GM10248 (cell line): Measurements from ENCODE around the gene SLC4A8.
"Not testable (repeated sequence)": the region's sequence is repeated elsewhere in the genome, so short reads cannot be mapped to it uniquely, and the experiment has no call there.

ENCODE experiments used
- CTCF ChIA-PET: fragments of 300-600 bp; sonication (Branson Sonifier 250); formaldehyde crosslinking; extraction: SDS; loops from one replicate; lab custom pipeline; 2021; ENCODE audit warnings: antibody characterized with exemption; lab: Yijun Ruan, JAX
- POLR2A ChIA-PET: fragments of 350-650 bp; sonication (Branson Sonifier 250); formaldehyde crosslinking; extraction: SDS; loops from one replicate; lab custom pipeline; 2020; ENCODE audit warnings: antibody characterized with exemption; lab: Yijun Ruan, JAX
- DNase-seq: peaks from one replicate; pipeline ENCODE4 v3.0.0; 2012; ENCODE audit errors: extremely low spot score
- TF ChIP-seq, protein P1 (sequence below): IDR thresholded peaks from 2 replicates; pipeline ENCODE4 v1.5.1; 2012; ENCODE audit warnings: mild to moderate bottlenecking, low read depth; ENCODE audit errors: extremely low read depth, missing control alignments, control extremely low read depth

The SLC4A8 gene

DNA sequence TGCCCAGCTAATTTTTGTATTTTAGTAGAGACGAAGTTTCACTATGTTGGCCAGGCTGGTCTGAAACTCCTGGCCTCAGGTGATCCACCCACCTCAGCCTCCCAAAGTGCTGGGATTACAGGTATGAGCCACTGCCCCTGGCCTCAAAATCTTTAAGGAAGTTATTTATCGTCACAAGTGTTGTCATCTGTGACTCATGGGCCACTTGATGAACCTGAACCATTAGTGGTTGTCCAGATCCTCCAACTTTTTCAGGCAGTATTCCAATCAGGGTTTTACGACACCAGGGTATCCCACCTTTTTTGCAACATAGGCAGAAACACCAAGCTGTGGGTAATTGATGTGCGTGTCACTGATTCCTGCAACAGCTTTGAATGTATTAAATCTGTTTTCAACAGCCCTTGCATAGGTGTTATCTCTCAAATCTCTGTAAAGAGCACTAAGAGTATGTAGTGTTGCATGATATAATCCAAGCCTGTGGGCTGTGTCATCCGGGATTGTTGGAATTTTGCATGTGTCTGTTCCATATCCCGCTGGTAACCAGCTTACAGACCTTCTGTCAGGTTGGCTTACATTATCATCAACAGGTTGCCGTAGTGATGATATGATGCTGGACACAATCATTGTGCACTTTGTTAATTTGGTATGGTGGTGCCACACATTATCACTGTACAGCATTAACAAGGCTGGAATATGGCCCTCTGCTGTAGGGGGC lies 87.1 kb downstream of the SLC4A8 start:
- DNase-seq, result no peak
- POLR2A ChIA-PET, result interaction anchor here (0.6 kb wide), 1 partner anchor 14 kb away, joined by 3 read pairs; no protein-coding TSS in a partner anchor
- CTCF ChIA-PET, result interaction anchor here (1.2 to 3.3 kb wide), 5 partner anchors 9 to 91 kb away, joined by 3 to 22 read pairs (median 4); no protein-coding TSS in a partner anchor

DNA sequence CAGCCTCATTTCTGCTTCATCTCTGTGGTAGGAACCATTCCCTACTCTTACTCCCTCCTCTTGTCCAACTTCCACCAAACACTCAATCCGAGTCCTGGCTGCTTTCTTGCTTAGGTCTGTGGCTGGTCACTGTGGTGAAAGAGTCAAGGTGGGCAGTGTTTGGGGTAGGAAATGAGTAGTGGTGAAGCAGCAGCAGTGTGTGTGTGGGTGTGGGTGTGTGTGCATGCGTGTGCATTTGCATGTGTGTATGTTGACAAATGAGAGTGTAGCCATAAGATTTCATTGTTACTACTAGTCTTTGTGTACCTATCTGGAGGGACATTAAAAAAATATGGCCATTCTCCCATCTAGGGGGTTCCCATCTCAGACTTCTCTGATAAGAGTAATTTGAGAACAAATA lies 87.8 kb downstream of the SLC4A8 start:
- ChIA-PET CTCF (interaction anchor here (1.1 to 23.1 kb wide), 5 partner anchors 19 to 91 kb away, joined by 3 to 399 read pairs (median 4); partner anchors contain the start of gene SLC4A8), POLR2A (no interaction called here)
- DNase-seq, result no peak
- TF ChIP-seq, protein P1, sequence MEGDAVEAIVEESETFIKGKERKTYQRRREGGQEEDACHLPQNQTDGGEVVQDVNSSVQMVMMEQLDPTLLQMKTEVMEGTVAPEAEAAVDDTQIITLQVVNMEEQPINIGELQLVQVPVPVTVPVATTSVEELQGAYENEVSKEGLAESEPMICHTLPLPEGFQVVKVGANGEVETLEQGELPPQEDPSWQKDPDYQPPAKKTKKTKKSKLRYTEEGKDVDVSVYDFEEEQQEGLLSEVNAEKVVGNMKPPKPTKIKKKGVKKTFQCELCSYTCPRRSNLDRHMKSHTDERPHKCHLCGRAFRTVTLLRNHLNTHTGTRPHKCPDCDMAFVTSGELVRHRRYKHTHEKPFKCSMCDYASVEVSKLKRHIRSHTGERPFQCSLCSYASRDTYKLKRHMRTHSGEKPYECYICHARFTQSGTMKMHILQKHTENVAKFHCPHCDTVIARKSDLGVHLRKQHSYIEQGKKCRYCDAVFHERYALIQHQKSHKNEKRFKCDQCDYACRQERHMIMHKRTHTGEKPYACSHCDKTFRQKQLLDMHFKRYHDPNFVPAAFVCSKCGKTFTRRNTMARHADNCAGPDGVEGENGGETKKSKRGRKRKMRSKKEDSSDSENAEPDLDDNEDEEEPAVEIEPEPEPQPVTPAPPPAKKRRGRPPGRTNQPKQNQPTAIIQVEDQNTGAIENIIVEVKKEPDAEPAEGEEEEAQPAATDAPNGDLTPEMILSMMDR, result no peak

More for the DNA sequence above, 87.1 kb downstream of the SLC4A8 start:
- TF ChIP-seq, protein P1, result no peak

DNA sequence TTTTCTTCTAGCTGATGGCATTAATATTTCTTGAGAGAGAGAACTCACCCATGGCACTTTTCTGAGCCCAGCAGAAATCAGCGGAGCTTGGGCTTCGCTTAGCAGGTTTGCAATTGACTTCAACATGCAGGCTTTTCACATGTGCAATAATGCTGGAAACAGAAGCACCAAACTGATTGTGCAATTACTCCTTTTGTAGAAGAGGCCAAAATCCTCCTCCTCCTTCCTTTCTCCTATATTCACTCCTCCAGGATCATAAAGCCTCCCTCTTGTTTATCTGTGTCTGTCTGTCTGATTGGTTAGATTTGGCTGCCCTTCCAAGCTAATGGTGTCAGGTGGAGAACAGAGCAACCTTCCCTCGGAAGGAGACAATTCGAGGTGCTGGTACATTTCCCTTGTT lies 90.4 kb downstream of the SLC4A8 start:
- POLR2A ChIA-PET, DNase-seq: not testable (repeated sequence)
- CTCF ChIA-PET, result interaction anchor here (23.1 kb wide), 1 partner anchor 89 kb away, joined by 399 read pairs; the partner anchor contains the start of gene SLC4A8

GRCh38 chr12:51517316-51517715 lies 92.7 kb downstream of the SLC4A8 start:
- CTCF ChIA-PET, result interaction anchor here (1.0 to 23.1 kb wide), 3 partner anchors 15 to 91 kb away, joined by 3 to 399 read pairs (median 3); partner anchors contain the start of gene SLC4A8
- POLR2A ChIA-PET, result no interaction called here
- DNase-seq, result no peak

GRCh38 chr12:51517800-51518199 lies 93.2 kb downstream of the SLC4A8 start:
- TF ChIP-seq, protein P1, result no peak
- CTCF ChIA-PET, result interaction anchor here (1.0 to 23.1 kb wide), 2 partner anchors 14 to 92 kb away, joined by 3 to 399 read pairs; partner anchors contain the start of gene SLC4A8
- no peak for DNase-seq
- POLR2A ChIA-PET, result no interaction called here

More at GRCh38 chr12:51517316-51517715, 92.7 kb downstream of the SLC4A8 start:
- TF ChIP-seq, protein P1, result no peak

DNA sequence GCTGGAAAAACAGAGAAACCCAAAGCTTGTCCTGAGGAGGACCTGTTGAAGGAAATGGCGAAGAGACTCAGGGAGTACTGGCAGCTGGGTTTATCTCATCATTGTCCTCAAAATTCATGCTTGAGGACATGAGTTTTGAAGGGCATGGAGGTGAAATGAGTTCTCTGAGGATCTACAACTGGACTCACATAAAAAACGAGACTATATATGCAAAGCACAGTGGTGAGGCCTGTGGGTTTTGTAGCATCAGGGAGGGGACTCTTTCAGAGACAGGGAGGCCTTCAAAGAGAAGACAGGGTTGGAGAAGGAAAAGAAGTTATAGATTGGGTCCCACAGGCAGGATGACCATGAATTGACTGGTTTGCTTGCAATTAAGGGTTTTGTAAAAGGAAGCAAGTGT lies 95.1 kb downstream of the SLC4A8 start:
- TF ChIP-seq, protein P1, result no peak
- no peak for DNase-seq
- ChIA-PET POLR2A (no interaction called here), CTCF (interaction anchor here (0.8 to 23.1 kb wide), 7 partner anchors 9 to 94 kb away, joined by 3 to 399 read pairs (median 5); partner anchors contain the start of gene SLC4A8)

DNA sequence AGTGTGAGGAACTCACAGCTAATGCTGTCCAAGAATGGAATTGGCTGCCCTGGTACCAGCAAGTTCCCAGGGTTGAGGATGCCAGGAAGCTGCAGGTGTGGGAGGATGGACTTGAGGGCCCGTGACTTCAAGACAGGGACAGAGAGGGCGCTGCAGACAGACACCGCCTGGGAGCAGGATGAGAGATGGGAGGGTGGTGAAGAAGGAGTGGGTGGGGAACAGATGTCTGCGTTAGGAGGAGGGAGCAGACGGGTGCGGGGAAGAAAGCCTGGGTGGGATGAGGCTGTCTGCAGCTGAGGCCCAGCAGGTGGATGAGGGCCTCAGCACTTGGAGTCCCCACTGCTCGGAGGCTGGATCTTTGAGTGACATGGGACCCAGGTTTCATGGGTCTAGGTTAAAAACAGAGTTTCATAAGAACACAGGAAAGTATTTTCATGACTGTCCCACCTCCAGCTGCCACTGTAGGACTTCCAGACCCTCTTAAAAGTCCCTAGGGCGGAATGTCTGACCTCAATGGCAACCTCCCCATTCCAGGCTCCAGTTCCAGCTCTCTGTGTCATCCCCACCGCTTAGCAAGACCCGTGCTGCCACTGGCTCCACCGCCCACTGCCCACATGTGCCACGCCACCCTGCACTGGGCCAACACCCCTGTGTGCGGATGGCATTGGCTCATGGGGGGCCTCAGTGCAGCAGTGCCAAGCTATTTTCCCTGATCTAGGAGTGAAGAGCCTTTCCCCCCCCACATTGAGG lies 96.1 kb downstream of the SLC4A8 start:
- POLR2A ChIA-PET, result no interaction called here
- TF ChIP-seq, protein P1, result no peak
- no peak for DNase-seq
- CTCF ChIA-PET, result interaction anchor here (0.8 to 23.1 kb wide), 8 partner anchors 8 to 95 kb away, joined by 3 to 399 read pairs (median 6); partner anchors contain the start of gene SLC4A8
